Measurements from ENCODE around the gene NUFIP1.
"Not testable (repeated sequence)": the region's sequence is repeated elsewhere in the genome, so short reads cannot be mapped to it uniquely, and the experiment has no call there.

The NUFIP1 gene

DNA sequence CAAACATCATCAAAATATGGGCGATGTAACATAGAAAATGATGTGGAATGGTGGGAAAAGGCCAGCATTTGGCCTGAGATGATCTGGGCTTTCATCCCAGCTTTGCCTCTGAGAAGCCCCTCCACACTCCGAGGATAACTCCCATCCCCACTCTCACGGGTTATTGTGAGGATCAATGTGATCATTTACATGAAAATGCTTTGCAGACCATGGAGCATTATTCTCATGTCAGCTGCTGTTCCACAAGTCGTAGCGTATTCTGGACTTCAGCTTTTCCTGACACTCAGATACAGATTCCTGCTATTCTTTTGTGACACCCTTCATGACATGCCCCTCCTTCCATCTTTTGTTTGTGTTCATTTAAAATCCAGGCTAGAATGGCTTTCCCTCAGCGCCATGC is 86.5 kb downstream of the NUFIP1 start:
- DNase-seq (ENCODE audit: low read depth), result no peak
- no peak overlapping the region for H3K4me3 ChIP-seq (ENCODE audit: low read depth, low read length)
- no peak for TF ChIP-seq CTCF (IDR thresholded peaks at IDR 0.05; ENCODE audit: insufficient read depth, low read depth, low read length, missing control alignments)

- H3K4me3 ChIP-seq (ENCODE audit: low read depth, low read length), result no peak overlapping the region
- no peak for TF ChIP-seq CTCF (IDR thresholded peaks at IDR 0.05; ENCODE audit: insufficient read depth, low read depth, low read length, missing control alignments)
- DNase-seq (ENCODE audit: low read depth), result no peak
Measured at GRCh38 chr13:44899967-44900366, 89.3 kb downstream of the NUFIP1 start.

DNA sequence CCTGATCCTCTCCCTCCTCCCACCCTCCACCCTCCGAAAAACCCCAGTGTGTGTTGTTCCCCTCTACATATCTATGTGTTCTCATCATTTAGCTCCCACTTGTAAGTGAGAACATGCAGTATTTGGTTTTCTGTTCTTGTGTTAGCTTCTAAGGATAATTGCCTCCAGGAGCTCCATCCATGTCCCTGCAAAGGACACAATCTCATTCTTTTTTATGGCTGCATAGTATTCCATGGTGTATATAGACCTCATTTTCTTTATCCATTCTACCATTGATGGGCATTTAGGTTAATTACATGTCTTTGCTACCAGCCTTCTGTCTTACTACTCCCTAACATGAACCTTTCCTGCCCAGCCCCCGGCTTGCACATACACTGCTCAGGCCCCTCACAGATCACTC is 91.0 kb downstream of the NUFIP1 start:
- H3K4me3 ChIP-seq (ENCODE audit: low read depth, low read length); DNase-seq (ENCODE audit: low read depth): not testable (repeated sequence)

- no peak for DNase-seq (ENCODE audit: low read depth)
- TF ChIP-seq CTCF (IDR thresholded peaks at IDR 0.05; ENCODE audit: insufficient read depth, low read depth, low read length, missing control alignments), result no peak
- H3K4me3 ChIP-seq (ENCODE audit: low read depth, low read length), result no peak overlapping the region
Measured at GRCh38 chr13:44895953-44896335, 93.3 kb downstream of the NUFIP1 start.

- DNase-seq (ENCODE audit: low read depth), result no peak
- TF ChIP-seq CTCF (IDR thresholded peaks at IDR 0.05; ENCODE audit: insufficient read depth, low read depth, low read length, missing control alignments), result no peak
- no peak overlapping the region for H3K4me3 ChIP-seq (ENCODE audit: low read depth, low read length)
Measured at GRCh38 chr13:44895264-44895952, 93.9 kb downstream of the NUFIP1 start.

DNA sequence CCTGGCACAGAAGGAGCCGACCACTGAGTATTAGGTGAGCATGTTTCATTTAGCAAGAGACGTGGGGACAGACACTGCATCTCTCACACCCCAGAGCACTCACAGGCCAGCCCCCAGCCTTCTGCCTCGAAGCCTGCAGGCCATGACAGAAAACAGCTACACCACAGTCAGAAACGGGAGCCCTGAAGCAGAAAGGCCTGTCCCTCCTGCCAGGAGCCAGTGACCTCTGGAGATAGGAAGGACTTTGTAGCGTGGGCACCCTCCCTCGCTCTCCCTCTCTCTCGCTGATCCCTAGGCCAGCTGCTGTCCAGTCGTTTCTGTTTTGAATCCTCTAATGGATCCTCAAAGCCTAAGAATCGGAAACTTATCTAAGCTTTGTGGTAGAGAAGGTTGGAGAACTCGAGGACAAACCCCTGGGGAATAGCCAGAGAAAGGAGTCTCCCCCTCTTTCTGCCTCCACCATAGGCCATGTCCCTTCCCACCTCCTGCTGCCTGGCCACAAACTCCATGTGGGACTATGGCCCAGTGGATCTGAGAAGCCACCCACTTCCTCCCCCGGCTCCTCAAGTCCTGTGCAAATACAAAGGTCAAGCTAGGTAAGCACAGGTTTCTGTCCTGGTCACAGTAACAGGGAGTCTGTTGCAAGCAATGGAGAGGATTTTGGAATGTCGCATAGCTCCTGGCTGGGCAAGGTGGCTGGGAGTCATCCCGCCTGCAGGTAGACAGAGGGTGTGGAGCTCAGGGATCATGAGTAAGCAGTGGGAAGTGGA is 95.1 kb downstream of the NUFIP1 start:
- DNase-seq (ENCODE audit: low read depth), result no peak
- H3K4me3 ChIP-seq (ENCODE audit: low read depth, low read length), result no peak overlapping the region
- TF ChIP-seq CTCF (IDR thresholded peaks at IDR 0.05; ENCODE audit: insufficient read depth, low read depth, low read length, missing control alignments), result no peak
